Smooth muscle cell (in vitro differentiated cells): ENCODE data around the gene SEC14L6. TPM values are rescaled to one million over a fixed set of nuclear protein-coding genes. Genes with fewer than 3 reads are reported as not detected.

Experiments
- DNase-seq: peaks from one replicate; lab custom pipeline; 2025; ENCODE audit not compliant: unreplicated experiment; lab: John Stamatoyannopoulos, UW
- H2AFZ ChIP-seq: fragments of 200-600 bp; sonication (generic); 2 replicates; pipeline ENCODE4 v1.6.0; 2016; ENCODE audit warnings: antibody characterized with exemption, low read depth, mild to moderate bottlenecking
- H3F3A ChIP-seq: fragments of 200-600 bp; sonication (generic); 2 replicates; pipeline ENCODE4 v1.6.0; 2017; ENCODE audit warnings: antibody characterized with exemption, low read depth
- H3K27ac ChIP-seq: fragments of 200-600 bp; sonication (generic); 2 replicates; pipeline ENCODE4 v1.5.1; 2016; ENCODE audit warnings: low read depth, mild to moderate bottlenecking
- H3K27me3 ChIP-seq: fragments of 200-600 bp; sonication (generic); 2 replicates; pipeline ENCODE4 v1.6.1; 2016; ENCODE audit warnings: low read depth, mild to moderate bottlenecking
- H3K36me3 ChIP-seq: fragments of 200-600 bp; sonication (generic); 2 replicates; pipeline ENCODE4 v1.5.1; 2016; ENCODE audit warnings: low read depth
- H3K4me1 ChIP-seq: fragments of 200-600 bp; sonication (generic); 2 replicates; pipeline ENCODE4 v1.5.1; 2016; ENCODE audit warnings: low read depth
- H3K4me2 ChIP-seq: fragments of 200-600 bp; sonication (generic); 2 replicates; pipeline ENCODE4 v1.6.0; 2016; ENCODE audit warnings: mild to moderate bottlenecking
- H3K4me3 ChIP-seq: fragments of 200-600 bp; sonication (generic); 2 replicates; pipeline ENCODE4 v1.5.1; 2016; ENCODE audit warnings: mild to moderate bottlenecking
- H3K79me2 ChIP-seq: fragments of 200-600 bp; sonication (generic); 2 replicates; pipeline ENCODE4 v1.6.0; 2016; ENCODE audit warnings: low read depth, mild to moderate bottlenecking
- H3K9ac ChIP-seq: fragments of 200-600 bp; sonication (generic); 2 replicates; pipeline ENCODE4 v1.6.0; 2016; ENCODE audit warnings: low read depth
- H3K9me3 ChIP-seq: fragments of 200-600 bp; sonication (generic); replicated peaks from 2 replicates; pipeline ENCODE4 v1.5.1; 2016; ENCODE audit warnings: low read depth
- H4K20me1 ChIP-seq: fragments of 200-600 bp; sonication (generic); 2 replicates; pipeline ENCODE4 v1.6.0; 2016; ENCODE audit warnings: low read depth
- CTCF ChIP-seq: fragments of 200-600 bp; sonication (generic); IDR thresholded peaks from 2 replicates; pipeline ENCODE4 v1.5.1; 2017; ENCODE audit warnings: borderline replicate concordance, mild to moderate bottlenecking, antibody characterized with exemption; ENCODE audit not compliant: insufficient read depth, poor library complexity, severe bottlenecking
- WGBS: methylation state at CpG from one replicate; pipeline ENCODE4 v1.1.7; 2016; ENCODE audit warnings: low lambda C conversion rate; 5-methylcytosine and 5-hydroxymethylcytosine counted together
- polyA plus RNA-seq: library from polyadenylated mRNA; unstranded; fragments of >200 nt; fragmentation: Nextera tagmentation; extraction: Ambion mirVana; gene quantifications from 2 replicates; pipeline ENCODE4 v1.2.1, GENCODE V29; 2016
- total RNA-seq: library from RNA; depleted of rRNA; stranded (reverse); fragments of >200 nt; gene quantifications from 2 replicates; pipeline ENCODE4 v1.2.3, GENCODE V29; 2014

Gene SEC14L6
- total and polyA plus RNA-seq, 2 experiments from 2014 or later = 0.09 TPM; not detected in 1

DNA sequence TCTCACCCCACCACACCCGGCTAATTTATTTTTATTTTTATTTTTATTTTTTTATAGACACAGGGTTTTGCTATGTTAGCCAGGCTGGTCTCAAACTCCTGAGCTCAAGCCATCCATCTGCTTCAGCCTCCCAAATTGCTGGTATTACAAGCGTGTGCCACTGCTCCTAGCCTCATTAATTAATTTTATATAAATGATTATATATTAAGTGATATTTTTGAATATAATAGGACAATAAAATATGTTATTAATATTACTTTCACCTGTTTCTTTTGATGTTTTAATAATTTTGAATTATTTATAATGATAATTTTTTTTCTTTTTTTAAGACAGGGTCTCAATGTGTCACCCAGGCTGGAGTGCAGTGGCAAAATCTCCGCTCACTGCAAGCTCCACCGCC, 38.9 kb downstream of the SEC14L6 start:
- no peak for DNase-seq

DNA sequence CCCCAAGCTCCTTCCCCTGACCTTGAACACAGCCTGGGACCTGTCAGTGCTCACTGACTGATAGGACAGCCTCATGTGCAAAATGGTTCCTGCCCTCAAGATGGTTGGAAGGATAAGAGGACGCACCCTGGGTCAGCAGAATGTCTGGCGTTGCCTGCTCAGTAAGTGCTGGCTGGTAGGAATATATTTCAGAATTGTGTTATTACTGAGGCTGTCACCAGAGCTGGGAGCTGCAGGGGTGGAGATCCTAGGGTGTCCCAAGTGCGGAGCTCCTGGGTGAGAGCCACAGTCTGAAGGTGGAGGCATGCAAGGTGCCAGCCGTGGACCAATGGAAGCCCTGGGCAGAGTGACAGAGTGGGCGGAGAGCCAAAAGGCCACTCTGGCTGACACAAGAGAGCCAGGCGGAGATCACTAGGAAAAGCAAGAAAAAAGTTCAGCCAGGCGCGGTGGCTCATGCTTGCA, 40.0 kb downstream of the SEC14L6 start:
- H3K4me3 ChIP-seq = no peak overlapping the region
- H3K79me2 ChIP-seq = no peaks in the 10 kb centered on the region
- no peaks in the 10 kb centered on the region for H3K9me3 ChIP-seq
- no peak overlapping the region for H3K9ac ChIP-seq
- no peak for DNase-seq
- H3K4me2 ChIP-seq = no peak overlapping the region
- WGBS = 87% methylated on average over 8 of the region's 8 CpGs
- H3K27ac ChIP-seq = no peak overlapping the region
- no peak overlapping the region for H2AFZ ChIP-seq
- H3K4me1 ChIP-seq = no peaks in the 10 kb centered on the region
- no peaks in the 10 kb centered on the region for H3K36me3 ChIP-seq
- H3F3A ChIP-seq = no peaks in the 10 kb centered on the region
- peaks cover 11% of the 10 kb centered on the region for H3K27me3 ChIP-seq
- no peak for TF ChIP-seq CTCF
- H4K20me1 ChIP-seq = no peaks in the 10 kb centered on the region

More for the DNA sequence above, 38.9 kb downstream of the SEC14L6 start:
- 85% methylated on average over 4 of the region's 4 CpGs for WGBS
- H4K20me1 ChIP-seq = no peaks in the 10 kb centered on the region
- TF ChIP-seq CTCF = no peak
- no peak overlapping the region for H2AFZ ChIP-seq
- no peaks in the 10 kb centered on the region for H3F3A ChIP-seq
- no peaks in the 10 kb centered on the region for H3K36me3 ChIP-seq
- no peaks in the 10 kb centered on the region for H3K4me1 ChIP-seq
- no peak overlapping the region for H3K4me2 ChIP-seq
- no peaks in the 10 kb centered on the region for H3K9me3 ChIP-seq
- H3K9ac ChIP-seq = no peak overlapping the region
- H3K79me2 ChIP-seq = no peaks in the 10 kb centered on the region
- no peak overlapping the region for H3K27ac ChIP-seq
- H3K27me3 ChIP-seq = peaks cover 11% of the 10 kb centered on the region
- H3K4me3 ChIP-seq = no peak overlapping the region

- no peak overlapping the region for H3K27ac ChIP-seq
- no peak overlapping the region for H3K9ac ChIP-seq
- H4K20me1 ChIP-seq = no peaks in the 10 kb centered on the region
- H3K4me1 ChIP-seq = no peaks in the 10 kb centered on the region
- no peak overlapping the region for H3K4me2 ChIP-seq
- H3K79me2 ChIP-seq = no peaks in the 10 kb centered on the region
- no peak overlapping the region for H2AFZ ChIP-seq
- H3K9me3 ChIP-seq = no peaks in the 10 kb centered on the region
- no peaks in the 10 kb centered on the region for H3K36me3 ChIP-seq
- no peak for TF ChIP-seq CTCF
- no peaks in the 10 kb centered on the region for H3F3A ChIP-seq
- H3K4me3 ChIP-seq = no peak overlapping the region
- 87% methylated on average over 12 of the region's 12 CpGs for WGBS
- no peak for DNase-seq
- peaks cover 11% of the 10 kb centered on the region for H3K27me3 ChIP-seq
Observed at GRCh38 chr22:30503551-30503950, 43.0 kb downstream of the SEC14L6 start.

GRCh38 chr22:30502911-30503310, 43.6 kb downstream of the SEC14L6 start:
- Histone ChIP-seq H3K4me3 (no peak overlapping the region), H3K4me1 (no peaks in the 10 kb centered on the region), H3K9ac (no peak overlapping the region), H3K9me3 (no peaks in the 10 kb centered on the region), H3K79me2 (no peaks in the 10 kb centered on the region), H3K4me2 (no peak overlapping the region), H3K27me3 (peaks cover 11% of the 10 kb centered on the region), H2AFZ (no peak overlapping the region), H3K36me3 (no peaks in the 10 kb centered on the region), H3F3A (no peaks in the 10 kb centered on the region), H4K20me1 (no peaks in the 10 kb centered on the region), H3K27ac (no peak overlapping the region)
- 80% methylated on average over 3 of the region's 3 CpGs for WGBS
- no peak for TF ChIP-seq CTCF
- DNase-seq = no peak
